ENCODE results near the gene IARS1. TPM values are rescaled to one million over a fixed set of nuclear protein-coding genes. Genes with fewer than 3 reads are reported as not detected.

The IARS1 gene
- total and polyA plus RNA-seq, 2 of the 13 experiments (the other 11 are each of a cell fraction or from before 2014, with no cell fraction given): 55.9 to 185 TPM

DNA sequence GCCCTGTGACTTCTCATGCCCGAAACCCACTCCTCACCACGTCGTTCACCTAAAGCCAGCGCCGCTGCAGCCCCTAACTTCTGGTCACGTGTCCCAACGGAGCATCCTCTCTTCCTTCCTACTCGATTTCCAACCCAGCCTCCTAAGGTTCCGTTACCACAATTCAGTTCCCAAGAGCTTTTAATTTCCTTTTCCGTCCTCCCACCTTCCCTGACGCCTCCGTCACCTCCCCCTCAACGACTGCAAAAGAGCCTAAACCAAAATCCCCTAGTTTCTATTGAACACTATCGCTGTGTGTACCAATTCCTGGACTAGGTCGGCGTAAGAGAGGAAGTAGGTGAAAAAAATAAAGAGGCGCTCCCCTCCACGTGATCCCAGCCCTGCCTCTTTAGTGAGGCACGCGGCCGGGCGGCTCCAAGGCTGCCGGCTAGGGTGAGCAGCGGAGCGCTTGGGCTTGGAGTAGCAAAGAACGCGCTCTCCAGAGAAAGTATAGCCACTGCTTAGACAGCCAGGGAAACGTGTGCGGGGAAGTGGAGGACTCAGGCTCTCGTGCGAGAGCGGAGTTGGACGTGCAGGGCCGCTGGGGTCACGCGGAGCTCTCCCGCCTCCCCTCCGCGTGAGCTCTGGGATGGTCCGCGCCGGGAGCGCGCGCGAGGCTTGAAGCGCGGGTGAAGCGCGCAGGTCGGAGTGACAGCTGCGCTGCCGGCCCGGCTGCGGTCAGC is 31.9 kb upstream of the IARS1 start, which contains the start of the genes CENPP and NOL8 (continued):
- TF ChIP-seq ZSCAN20 (CRISPR knock-in tag; IDR thresholded peaks at IDR 0.05; ENCODE audit: borderline replicate concordance) (no peak), MTA3 (CRISPR knock-in tag; IDR thresholded peaks at IDR 0.05) (no peak), KLF12 (CRISPR knock-in tag; IDR thresholded peaks at IDR 0.05; ENCODE audit: borderline replicate concordance) (no peak), ZFYVE20 (CRISPR knock-in tag; IDR thresholded peaks at IDR 0.05; ENCODE audit: borderline replicate concordance, low read depth) (0 out of 2 replicates have a peak, but pooled peaks have one; percentile 47), ZNF761 (CRISPR knock-in tag; conservative IDR thresholded peaks at IDR 0.05) (no peak), FOXA1 (IDR thresholded peaks at IDR 0.05) (no peak), FOXA1 (CRISPR knock-in tag; IDR thresholded peaks at IDR 0.05) (0 out of 2 replicates have a peak, but pooled peaks have one; percentile 5), GATAD2A (CRISPR knock-in tag; IDR thresholded peaks at IDR 0.05) (peak; percentile 59), ZKSCAN5 (CRISPR knock-in tag; IDR thresholded peaks at IDR 0.05) (no peak), NR2F1 (CRISPR knock-in tag; IDR thresholded peaks at IDR 0.05) (no peak), ATM (IDR thresholded peaks at IDR 0.05; ENCODE audit: borderline replicate concordance) (no peak), ZNF292 (CRISPR knock-in tag; IDR thresholded peaks at IDR 0.05; ENCODE audit: borderline replicate concordance, low read depth) (no peak), KDM5A (IDR thresholded peaks at IDR 0.05; ENCODE audit: borderline replicate concordance, low read length) (peak; percentile 100), ZNF317 (CRISPR knock-in tag; IDR thresholded peaks at IDR 0.05) (peak; percentile 80), RBM39 (IDR thresholded peaks at IDR 0.05; ENCODE audit: low read depth, low read length, poor library complexity, severe bottlenecking) (peak; percentile 84), ZNF224 (CRISPR knock-in tag; IDR thresholded peaks at IDR 0.05) (0 out of 2 replicates have a peak, but pooled peaks have one; percentile 67), KDM6A (CRISPR knock-in tag; IDR thresholded peaks at IDR 0.05; ENCODE audit: low read depth) (no peak), NONO (IDR thresholded peaks at IDR 0.05) (no peak), NONO (CRISPR knock-in tag; conservative IDR thresholded peaks at IDR 0.05) (peak; percentile 59), FLYWCH1 (CRISPR knock-in tag; IDR thresholded peaks at IDR 0.05) (no peak), ZNF441 (CRISPR knock-in tag; IDR thresholded peaks at IDR 0.05; ENCODE audit: borderline replicate concordance) (peak; percentile 18; the same call in 1 of the 2 replicates), ELF1 (CRISPR knock-in tag; IDR thresholded peaks at IDR 0.05) (peak; percentile 90), HDAC2 (CRISPR knock-in tag; IDR thresholded peaks at IDR 0.05) (peak; percentile 57), NPAS2 (CRISPR knock-in tag; IDR thresholded peaks at IDR 0.05; ENCODE audit: borderline replicate concordance) (no peak)
- TF ChIP-seq, protein P1, sequence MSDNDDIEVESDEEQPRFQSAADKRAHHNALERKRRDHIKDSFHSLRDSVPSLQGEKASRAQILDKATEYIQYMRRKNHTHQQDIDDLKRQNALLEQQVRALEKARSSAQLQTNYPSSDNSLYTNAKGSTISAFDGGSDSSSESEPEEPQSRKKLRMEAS (IDR thresholded peaks at IDR 0.05): peak; percentile 95
- TF ChIP-seq, protein P2, sequence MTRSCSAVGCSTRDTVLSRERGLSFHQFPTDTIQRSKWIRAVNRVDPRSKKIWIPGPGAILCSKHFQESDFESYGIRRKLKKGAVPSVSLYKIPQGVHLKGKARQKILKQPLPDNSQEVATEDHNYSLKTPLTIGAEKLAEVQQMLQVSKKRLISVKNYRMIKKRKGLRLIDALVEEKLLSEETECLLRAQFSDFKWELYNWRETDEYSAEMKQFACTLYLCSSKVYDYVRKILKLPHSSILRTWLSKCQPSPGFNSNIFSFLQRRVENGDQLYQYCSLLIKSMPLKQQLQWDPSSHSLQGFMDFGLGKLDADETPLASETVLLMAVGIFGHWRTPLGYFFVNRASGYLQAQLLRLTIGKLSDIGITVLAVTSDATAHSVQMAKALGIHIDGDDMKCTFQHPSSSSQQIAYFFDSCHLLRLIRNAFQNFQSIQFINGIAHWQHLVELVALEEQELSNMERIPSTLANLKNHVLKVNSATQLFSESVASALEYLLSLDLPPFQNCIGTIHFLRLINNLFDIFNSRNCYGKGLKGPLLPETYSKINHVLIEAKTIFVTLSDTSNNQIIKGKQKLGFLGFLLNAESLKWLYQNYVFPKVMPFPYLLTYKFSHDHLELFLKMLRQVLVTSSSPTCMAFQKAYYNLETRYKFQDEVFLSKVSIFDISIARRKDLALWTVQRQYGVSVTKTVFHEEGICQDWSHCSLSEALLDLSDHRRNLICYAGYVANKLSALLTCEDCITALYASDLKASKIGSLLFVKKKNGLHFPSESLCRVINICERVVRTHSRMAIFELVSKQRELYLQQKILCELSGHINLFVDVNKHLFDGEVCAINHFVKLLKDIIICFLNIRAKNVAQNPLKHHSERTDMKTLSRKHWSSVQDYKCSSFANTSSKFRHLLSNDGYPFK (CRISPR knock-in tag; IDR thresholded peaks at IDR 0.05; ENCODE audit: borderline replicate concordance): peak; percentile 98
- TF ChIP-seq, protein P3, sequence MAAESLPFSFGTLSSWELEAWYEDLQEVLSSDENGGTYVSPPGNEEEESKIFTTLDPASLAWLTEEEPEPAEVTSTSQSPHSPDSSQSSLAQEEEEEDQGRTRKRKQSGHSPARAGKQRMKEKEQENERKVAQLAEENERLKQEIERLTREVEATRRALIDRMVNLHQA (CRISPR knock-in tag; IDR thresholded peaks at IDR 0.05): no peak
- TF ChIP-seq, protein P4, sequence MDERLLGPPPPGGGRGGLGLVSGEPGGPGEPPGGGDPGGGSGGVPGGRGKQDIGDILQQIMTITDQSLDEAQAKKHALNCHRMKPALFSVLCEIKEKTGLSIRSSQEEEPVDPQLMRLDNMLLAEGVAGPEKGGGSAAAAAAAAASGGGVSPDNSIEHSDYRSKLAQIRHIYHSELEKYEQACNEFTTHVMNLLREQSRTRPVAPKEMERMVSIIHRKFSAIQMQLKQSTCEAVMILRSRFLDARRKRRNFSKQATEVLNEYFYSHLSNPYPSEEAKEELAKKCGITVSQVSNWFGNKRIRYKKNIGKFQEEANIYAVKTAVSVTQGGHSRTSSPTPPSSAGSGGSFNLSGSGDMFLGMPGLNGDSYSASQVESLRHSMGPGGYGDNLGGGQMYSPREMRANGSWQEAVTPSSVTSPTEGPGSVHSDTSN (CRISPR knock-in tag; IDR thresholded peaks at IDR 0.05): no peak
